GM19372 (cell line): Measurements from ENCODE around the gene LBP.
"Not testable (repeated sequence)": the region's sequence is repeated elsewhere in the genome, so short reads cannot be mapped to it uniquely, and the experiment has no call there.

Experiments
- ATAC-seq: cut with Tn5 transposase; IDR thresholded peaks from one replicate; pipeline ENCODE4 v1.9.1; 2021; ENCODE audit warnings: mild to moderate bottlenecking, low read depth, moderate library complexity; ENCODE audit not compliant: unreplicated experiment

LBP gene

GRCh38 chr20:38393259-38393658 lies 47.0 kb downstream of the LBP start:
- ATAC-seq, result no peak

- ATAC-seq, result no peak
These were observed 48.9 kb downstream of the LBP start for GRCh38 chr20:38395165-38395564.

DNA sequence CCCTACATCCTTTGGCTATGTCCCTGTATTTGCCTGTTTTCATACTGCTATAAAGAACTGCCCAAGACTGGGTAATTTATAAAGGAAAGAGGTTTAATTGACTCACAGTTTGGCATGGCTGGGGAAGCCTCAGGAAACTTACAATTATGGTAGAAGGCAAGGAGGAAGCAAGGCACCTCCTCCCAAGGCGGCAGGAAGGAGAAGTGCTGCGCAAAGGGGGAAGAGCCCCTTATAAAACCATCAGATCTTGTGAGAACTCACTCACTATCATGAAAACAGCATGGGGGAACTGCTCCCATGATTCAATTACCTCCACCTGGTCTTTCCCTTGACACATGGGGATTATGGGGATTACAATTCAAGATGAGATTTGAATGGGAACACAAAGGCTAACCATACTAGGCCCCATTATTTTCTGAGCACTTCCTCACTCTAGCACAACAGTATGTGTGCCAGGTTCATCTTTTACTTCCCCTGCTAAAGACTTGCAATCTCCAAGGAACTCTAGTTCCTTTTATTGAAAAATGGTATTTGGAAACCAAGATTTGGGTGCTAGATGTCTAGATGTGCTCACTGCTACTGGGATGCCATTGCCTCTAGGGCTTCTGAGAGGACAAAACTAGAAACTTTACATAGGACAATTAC lies 49.6 kb downstream of the LBP start:
- not testable (repeated sequence) for ATAC-seq

DNA sequence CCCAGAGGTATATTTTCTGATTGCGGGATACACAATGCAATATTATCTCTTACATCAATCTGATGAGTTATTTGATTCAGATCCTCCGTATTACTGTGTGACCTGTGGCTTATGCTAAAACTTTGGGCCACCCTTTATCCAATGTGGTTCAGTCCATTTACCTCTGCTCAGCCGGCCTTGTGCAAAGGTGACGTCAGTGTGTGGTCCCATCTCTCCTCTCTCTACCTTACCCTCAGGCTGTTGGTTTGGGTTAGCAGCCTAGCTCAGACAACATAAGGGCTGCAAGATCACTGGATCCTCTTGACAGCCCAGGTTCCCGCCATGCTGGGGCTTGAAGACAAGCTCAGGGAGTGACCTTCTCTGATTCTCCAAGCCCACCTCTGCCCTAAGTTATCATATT lies 55.8 kb downstream of the LBP start:
- no peak for ATAC-seq

- ATAC-seq, result no peak
These were observed 56.5 kb downstream of the LBP start for GRCh38 chr20:38402816-38403215.

DNA sequence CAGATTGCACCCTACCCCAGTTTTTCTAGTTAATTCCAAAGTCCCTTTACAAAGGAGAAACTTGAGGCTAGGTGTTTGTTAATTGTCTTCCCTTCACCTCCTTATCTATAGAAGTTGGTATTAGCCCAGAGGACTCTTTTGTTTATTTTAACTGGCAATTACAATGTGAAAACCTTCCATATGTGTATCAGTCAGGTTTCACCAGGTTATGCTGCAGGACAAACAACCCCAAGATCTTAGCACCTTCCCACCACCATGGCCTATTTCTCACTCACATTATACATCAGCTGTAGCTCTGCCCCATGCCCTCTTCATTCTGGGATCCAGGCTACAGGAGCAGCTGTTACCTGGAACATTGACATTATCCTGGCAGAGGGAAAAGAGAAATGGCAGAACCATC lies 57.7 kb downstream of the LBP start:
- ATAC-seq, result no peak

DNA sequence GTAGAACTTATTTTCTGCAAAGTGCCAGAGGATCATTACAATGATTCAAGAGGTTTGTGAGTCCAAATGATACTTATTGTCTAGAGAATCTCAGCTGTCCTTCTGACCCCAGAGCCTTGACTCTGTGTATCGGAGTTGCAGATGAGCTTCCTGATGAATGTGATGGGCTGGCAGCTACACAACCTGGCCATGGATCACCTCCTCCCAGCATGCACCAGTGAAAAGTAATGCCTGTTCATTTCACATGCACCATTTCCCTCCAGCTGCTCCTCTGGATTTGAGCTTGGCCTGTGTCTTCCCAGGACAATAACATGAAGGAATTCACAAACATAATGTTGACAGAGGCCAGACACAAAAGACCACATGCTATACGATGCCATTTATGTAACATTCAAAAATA lies 58.9 kb downstream of the LBP start:
- ATAC-seq, result no peak

DNA sequence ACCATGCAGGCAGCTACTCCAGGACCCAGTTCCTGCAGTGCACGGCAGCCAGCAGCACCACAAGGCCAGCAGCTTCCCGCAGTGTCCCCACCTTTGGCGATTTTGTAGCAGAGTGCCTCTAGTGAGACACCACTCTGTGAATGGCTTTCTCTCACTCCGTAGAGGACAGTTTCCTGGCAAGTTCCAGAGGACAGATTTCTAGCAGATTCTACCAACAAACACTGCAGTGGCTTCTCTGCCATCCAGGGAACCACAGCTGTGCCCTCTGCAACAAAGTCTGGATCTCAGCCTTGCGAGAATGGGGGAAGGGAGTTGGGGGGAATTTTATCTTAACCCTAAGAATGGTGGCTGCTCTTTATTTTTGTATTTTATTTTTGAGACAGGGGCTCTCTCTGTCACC lies 60.2 kb downstream of the LBP start:
- ATAC-seq, result no peak

GRCh38 chr20:38407321-38407720 lies 61.0 kb downstream of the LBP start:
- no peak for ATAC-seq

- not testable (repeated sequence) for ATAC-seq
These were observed 61.5 kb downstream of the LBP start for GRCh38 chr20:38407822-38408221.

DNA sequence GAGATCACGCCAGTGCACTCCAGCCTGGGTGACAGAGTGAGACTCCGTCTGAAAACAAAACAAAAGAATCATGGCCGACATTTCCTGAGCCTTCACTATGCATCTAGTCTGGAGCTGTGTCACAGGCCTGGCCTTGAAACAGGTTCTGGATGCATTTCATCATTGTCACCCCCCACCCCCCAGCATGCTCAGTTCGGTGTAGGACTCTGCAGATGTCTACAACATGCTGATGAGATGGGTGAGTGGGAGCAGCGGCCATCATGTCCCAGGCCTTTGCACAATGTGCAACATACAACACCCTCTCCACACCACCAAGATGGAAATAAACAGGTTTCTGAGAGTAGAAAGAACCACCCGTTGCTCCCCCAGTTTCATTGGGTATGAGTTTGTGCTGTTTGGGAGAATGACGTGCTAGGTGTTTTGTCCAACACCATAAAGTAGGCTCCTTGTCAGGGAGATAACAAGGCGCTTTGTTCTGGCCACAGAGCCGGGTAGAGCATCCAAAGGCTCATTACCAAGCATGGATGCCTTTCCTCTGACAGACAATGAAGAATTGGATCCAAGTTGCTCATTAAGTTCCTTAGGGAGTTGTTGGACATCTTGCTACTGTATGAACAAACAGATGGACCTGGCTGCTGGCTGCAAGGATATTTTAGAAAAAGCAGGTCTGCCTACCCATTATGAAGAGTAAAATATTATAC lies 66.7 kb downstream of the LBP start:
- ATAC-seq, result no peak

DNA sequence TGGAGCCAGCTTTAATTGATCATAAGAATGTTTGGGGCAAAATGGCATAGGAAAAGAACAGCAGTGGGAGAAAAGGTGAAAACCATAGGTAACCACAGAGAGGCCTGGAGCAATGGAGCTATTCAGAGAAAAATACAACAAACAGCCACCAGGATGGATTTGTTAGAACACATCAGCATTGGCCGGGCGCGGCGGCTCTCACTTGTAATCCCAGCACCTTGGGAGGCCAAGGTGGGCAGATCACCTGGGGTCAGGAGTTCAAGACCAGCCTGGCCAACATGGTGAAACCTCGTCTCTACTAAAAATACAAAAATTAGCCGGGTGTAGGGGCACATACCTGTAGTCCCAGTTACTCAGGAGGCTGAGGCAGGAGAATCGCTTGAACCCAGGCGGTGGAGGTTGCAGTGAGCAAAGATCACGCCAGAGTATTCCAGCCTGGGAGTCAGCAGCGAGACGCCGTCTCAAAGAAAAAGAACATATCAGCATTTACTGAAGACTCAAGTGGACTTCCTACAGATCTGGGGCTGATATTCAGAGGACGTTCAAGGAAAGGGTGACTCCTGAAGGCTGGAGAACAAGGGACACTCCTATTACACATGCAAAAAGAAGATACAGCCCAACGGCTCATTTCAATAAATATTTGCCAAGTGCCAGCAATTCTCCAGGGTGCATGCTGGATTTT lies 68.6 kb downstream of the LBP start:
- no peak for ATAC-seq

DNA sequence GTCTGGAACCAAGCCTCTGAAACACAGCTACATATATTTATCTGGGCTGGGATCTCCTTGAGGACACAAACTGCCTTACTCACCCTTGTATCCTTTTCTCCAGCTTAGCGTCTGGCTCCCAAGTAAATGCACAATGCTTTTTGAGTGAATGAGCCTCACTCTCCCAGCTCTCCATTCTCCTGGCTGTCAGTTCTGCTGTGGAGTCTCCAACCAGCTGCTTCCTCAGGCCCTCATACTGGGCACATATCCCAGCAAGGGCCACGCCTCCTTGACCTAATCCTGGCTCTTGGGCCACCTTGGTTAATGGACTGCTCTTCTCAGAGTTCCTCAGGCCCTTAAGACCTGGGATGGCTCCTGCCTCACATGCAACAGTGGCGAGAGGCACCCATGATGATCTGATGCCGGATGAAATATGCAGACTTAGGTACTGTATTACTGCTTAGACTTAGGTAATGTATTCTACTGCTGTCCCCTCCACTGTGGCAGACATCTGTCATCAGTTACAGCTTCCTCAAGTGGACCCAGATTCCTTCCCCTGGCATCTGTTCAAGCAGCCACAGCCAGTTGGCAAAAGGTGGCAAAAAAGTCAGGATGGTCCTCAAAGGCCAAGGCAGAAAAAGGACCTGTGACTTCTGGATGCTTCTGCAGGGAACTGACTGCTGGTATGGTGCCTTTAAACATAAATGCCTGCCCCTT lies 72.4 kb downstream of the LBP start:
- no peak for ATAC-seq

DNA sequence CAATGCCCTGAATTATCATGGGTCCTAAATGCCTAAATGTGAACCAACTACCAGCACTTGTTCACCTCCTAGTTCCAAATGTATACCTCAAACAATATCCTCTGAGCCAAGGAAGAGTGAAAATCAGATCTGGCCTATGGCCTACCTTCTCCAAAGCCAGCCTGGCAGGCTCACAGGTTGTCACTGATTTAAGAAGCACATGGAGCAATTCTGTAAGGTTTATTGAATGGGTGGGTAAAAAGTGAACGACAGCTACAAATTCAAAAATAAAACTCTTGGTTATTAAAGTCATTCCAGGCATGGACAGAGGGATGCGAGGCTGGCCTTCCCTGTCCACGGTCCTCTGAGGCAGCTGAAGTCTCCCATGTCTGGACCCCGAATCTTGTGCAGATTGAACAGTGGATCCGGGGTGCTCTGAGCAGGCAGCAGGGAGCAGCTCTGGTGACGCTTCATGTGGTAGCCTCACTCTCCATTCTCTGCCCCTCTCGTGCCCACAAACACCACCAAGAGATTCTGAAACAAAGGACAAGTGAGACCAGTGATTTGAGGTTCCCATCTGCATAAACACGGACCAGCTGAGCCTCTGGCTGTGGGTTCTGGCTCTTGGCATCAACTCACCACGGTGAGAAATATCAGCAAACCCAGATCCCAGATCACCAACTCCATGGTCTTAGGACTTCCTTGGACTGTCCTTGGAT lies 74.3 kb downstream of the LBP start:
- no peak for ATAC-seq

DNA sequence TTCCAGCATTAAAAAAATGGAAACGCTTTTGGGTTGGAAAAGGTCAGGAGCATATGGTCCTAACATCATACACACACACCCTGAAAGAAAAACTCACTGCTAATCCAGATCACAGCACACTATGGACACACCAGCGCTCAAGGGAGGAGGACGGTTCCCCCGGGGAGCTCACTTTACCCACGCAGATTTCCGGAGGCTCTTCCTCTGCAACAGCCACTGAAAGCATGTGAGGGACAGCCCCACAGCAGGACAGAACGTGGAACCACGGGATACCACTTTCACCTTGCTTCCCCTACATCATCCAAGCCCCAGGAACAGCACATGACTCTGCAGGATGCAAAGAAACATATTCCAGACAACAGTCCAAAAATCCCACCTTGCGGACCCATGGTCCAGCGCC lies 75.6 kb downstream of the LBP start:
- no peak for ATAC-seq

DNA sequence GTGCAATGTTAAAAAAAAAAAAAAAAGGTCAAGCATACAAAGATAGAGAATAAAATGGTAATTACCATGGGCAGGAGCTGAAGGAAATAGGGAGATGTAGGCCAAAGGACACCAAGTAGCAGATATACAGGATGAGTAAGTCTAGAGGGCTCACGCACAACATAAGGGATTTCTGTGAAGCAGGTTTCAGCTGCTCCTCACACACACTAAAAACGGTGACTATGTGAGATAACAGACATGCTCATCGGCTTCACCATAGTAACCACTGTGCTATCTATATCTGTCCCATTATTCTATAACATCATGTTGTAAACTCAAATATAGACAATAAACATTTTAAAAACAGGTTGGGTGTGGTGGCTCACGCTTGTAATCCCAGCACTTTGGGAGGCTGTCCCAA lies 77.3 kb downstream of the LBP start:
- no peak for ATAC-seq

GRCh38 chr20:38424401-38424800 lies 78.1 kb downstream of the LBP start:
- ATAC-seq, result no peak

GRCh38 chr20:38426006-38426897 lies 80.0 kb downstream of the LBP start:
- no peak for ATAC-seq
